HepG2 (cell line): ENCODE results near the gene TRIM8. TPM values are rescaled to one million over a fixed set of nuclear protein-coding genes. Genes with fewer than 3 reads are reported as not detected.

Source experiments
- ATAC-seq: fragments of 200-7000 bp; cut with Tn5 transposase; 3 replicates; pipeline ENCODE4 v1.9.1; 2020; ENCODE audit warnings: mild to moderate bottlenecking, moderate library complexity
- BruUV-seq: library from RNA; stranded (reverse); fragments of 400-500 nt; replicated peaks from 2 replicates; lab custom pipeline; 2021; lab: Mats Ljungman, UMichigan
- CTCF ChIA-PET: fragments of 300-600 bp; formaldehyde crosslinking; extraction: SDS; loops from one replicate; lab custom pipeline; 2021; ENCODE audit warnings: low total read pairs, inconsistent platforms, low intra/inter-chr PET ratio; lab: Yijun Ruan, JAX
- POLR2A ChIA-PET: fragments of 350-600 bp; sonication (Branson Sonifier 250); formaldehyde crosslinking; loops from one replicate; lab custom pipeline; 2020; ENCODE audit warnings: antibody characterized with exemption, inconsistent platforms; lab: Yijun Ruan, JAX
- DNase-seq: peaks from one replicate; pipeline ENCODE4 v3.0.0-alpha.2; 2015; ENCODE audit warnings: low spot score
- FAIRE-seq: peaks from 3 replicates; lab custom pipeline; 2011; peaks lifted over from hg19 to GRCh38; lab: Jason Lieb, UNC
- H2AFZ ChIP-seq: one replicate; pipeline ENCODE4 v1.6.1; 2011; ENCODE audit warnings: low read length, inconsistent platforms
- H3K27ac ChIP-seq: fragments of 300-600 bp; 3 replicates; pipeline ENCODE4 v1.8.0; 2011; ENCODE audit warnings: mixed run types, mild to moderate bottlenecking, mixed read lengths, low read length, inconsistent platforms; ENCODE audit not compliant: insufficient read depth; ENCODE audit errors: extremely low read length
- H3K27me3 ChIP-seq, 2 experiments: fragments of 200-600 bp in 1 of 2; 2 replicates in 1 of 2; 3 replicates in 1 of 2; pipeline versions ENCODE4 v1.6.0 to v1.8.0; 2011; ENCODE audit warnings: low read length in 2 of 2, mild to moderate bottlenecking in 2 of 2, moderate library complexity in 2 of 2, inconsistent platforms in 1 of 2; ENCODE audit not compliant: insufficient read depth in 2 of 2, control insufficient read depth in 1 of 2
- H3K36me3 ChIP-seq, 2 experiments: fragments of 200-600 bp in 1 of 2; replicated peaks in 1 of 2; 2 replicates in 1 of 2; 3 replicates in 1 of 2; pipeline versions ENCODE4 v1.5.1 to v1.8.0; 2011; ENCODE audit warnings: low read length in 2 of 2, inconsistent platforms in 1 of 2; ENCODE audit not compliant: insufficient read depth in 2 of 2, control insufficient read depth in 1 of 2
- H3K4me1 ChIP-seq: 2 replicates; pipeline ENCODE4 v1.5.1; 2012; ENCODE audit warnings: low read length, inconsistent platforms; ENCODE audit not compliant: insufficient read depth
- H3K4me2 ChIP-seq: 2 replicates; pipeline ENCODE4 v1.6.0; 2011; ENCODE audit warnings: low read depth, low read length, inconsistent platforms
- H3K4me3 ChIP-seq, 3 experiments: fragments of 200-600 bp in 1 of 3; sonication (generic), shearing (Covaris generic) in 1 of 3; replicated peaks in 1 of 3; 2 replicates each; pipeline ENCODE4 v1.5.1; 2011 to 2016; ENCODE audit warnings: low read length in 3 of 3, inconsistent platforms in 2 of 3, low read depth in 2 of 3, mild to moderate bottlenecking in 2 of 3, control low read depth in 1 of 3, mixed read lengths in 1 of 3; ENCODE audit not compliant: insufficient read depth in 1 of 3
- H3K79me2 ChIP-seq: one replicate; pipeline ENCODE4 v1.6.1; 2011; ENCODE audit warnings: low read length, inconsistent platforms; ENCODE audit not compliant: insufficient read depth
- H3K9ac ChIP-seq: 2 replicates; pipeline ENCODE4 v1.6.0; 2011; ENCODE audit warnings: mild to moderate bottlenecking, low read depth, low read length, inconsistent platforms; ENCODE audit not compliant: insufficient read depth
- H3K9me3 ChIP-seq: 2 replicates; pipeline ENCODE4 v1.5.1; 2012; ENCODE audit warnings: mild to moderate bottlenecking, low read length
- H4K20me1 ChIP-seq: 2 replicates; pipeline ENCODE4 v1.6.0; 2011; ENCODE audit warnings: inconsistent platforms, mild to moderate bottlenecking, low read length, moderate library complexity; ENCODE audit not compliant: insufficient read depth
- AGO2 ChIP-seq: fragments of 200-400 bp; formaldehyde crosslinking; optimal IDR thresholded peaks from 2 replicates; pipeline ENCODE3; 2017; ENCODE audit warnings: mild to moderate bottlenecking, low read depth, low read length, moderate library complexity
- HNF4G ChIP-seq, 2 experiments: sonication (generic) in 1 of 2; formaldehyde crosslinking in 1 of 2; IDR thresholded peaks; 2 replicates each; pipeline versions ENCODE4 v1.4.0 to v1.6.1; 2011 to 2020; ENCODE audit warnings: borderline replicate concordance in 2 of 2, low read depth in 2 of 2, mild to moderate bottlenecking in 2 of 2, low read length in 1 of 2, missing genetic modification reagents in 1 of 2, moderate library complexity in 1 of 2
- IRF2 ChIP-seq: IDR thresholded peaks from 2 replicates; pipeline ENCODE4 v1.6.1; 2018; ENCODE audit warnings: missing genetic modification reagents, missing compliant biosample characterization
- KDM1A ChIP-seq: IDR thresholded peaks from 2 replicates; pipeline ENCODE4 v1.6.1; 2016; ENCODE audit warnings: missing compliant biosample characterization
- KDM6A ChIP-seq: IDR thresholded peaks from 2 replicates; pipeline ENCODE4 v1.6.1; 2016; ENCODE audit warnings: low read depth
- MATR3 ChIP-seq: sonication (generic); formaldehyde crosslinking; IDR thresholded peaks from 2 replicates; pipeline ENCODE4 v1.4.0; 2020; ENCODE audit warnings: missing genetic modification reagents
- PHB2 ChIP-seq: fragments of 450-650 bp; IDR thresholded peaks from 2 replicates; pipeline ENCODE4 v1.6.1; 2018; ENCODE audit not compliant: partially characterized antibody
- RFX3 ChIP-seq: IDR thresholded peaks from 2 replicates; pipeline ENCODE4 v1.6.1; 2016; ENCODE audit warnings: missing biosample characterization, missing genetic modification reagents
- RNF2 ChIP-seq: fragments of 450-650 bp; conservative IDR thresholded peaks from 2 replicates; pipeline ENCODE4 v1.6.1; 2016; ENCODE audit warnings: low read depth
- SMAD1 ChIP-seq: sonication (generic); formaldehyde crosslinking; IDR thresholded peaks from 2 replicates; pipeline ENCODE4 v1.4.0; 2020; ENCODE audit warnings: missing genetic modification reagents, low read depth, mild to moderate bottlenecking, borderline replicate concordance
- SMARCC2 ChIP-seq: fragments of 450-650 bp; IDR thresholded peaks from 2 replicates; pipeline ENCODE4 v1.6.1; 2017; ENCODE audit warnings: antibody characterized with exemption, mild to moderate bottlenecking
- ZNF142 ChIP-seq: sonication (generic); formaldehyde crosslinking; IDR thresholded peaks from 2 replicates; pipeline ENCODE4 v1.4.0; 2020; ENCODE audit warnings: missing genetic modification reagents
- ZNF275 ChIP-seq: sonication (generic); formaldehyde crosslinking; IDR thresholded peaks from 2 replicates; pipeline ENCODE4 v1.8.0; 2022; ENCODE audit warnings: missing genetic modification reagents, mild to moderate bottlenecking, inconsistent platforms, borderline replicate concordance
- WGBS: methylation state at CpG from one replicate; pipeline ENCODE4 v1.1.6; 2017; ENCODE audit warnings: low lambda C conversion rate; 5-methylcytosine and 5-hydroxymethylcytosine counted together
- in situ Hi-C: cut with HindIII; loops from 2 replicates; pipeline ENCODE4 v1.10.0; 2017; ENCODE audit warnings: low pct_unique_long_range_greater_than_20kb; ENCODE audit not compliant: extremely low pct_ligation_motif_present
- intact Hi-C: fragments of 100-400 bp; cut with micrococcal nuclease; formaldehyde crosslinking; loops from one replicate; pipeline ENCODE4 v1.10.0; 2022; ENCODE audit not compliant: unreplicated experiment
- polyA plus RNA-seq, 8 experiments: library from polyadenylated mRNA; depleted of rRNA in 3 of 8; stranded (reverse) in 7 of 8; unstranded in 1 of 8; fragments of >200 nt; fragmentation: Illumina TruSeq in 4 of 8; extraction: Trizol in 4 of 8; gene quantifications; 2 replicates each; pipeline versions ENCODE4 v1.2.1 to v1.2.3, GENCODE V29; 2011 to 2016; ENCODE audit warnings: low read depth in 4 of 8, missing spikeins in 1 of 8, mixed read lengths in 1 of 8; ENCODE audit not compliant: insufficient read depth in 1 of 8
- total RNA-seq, 5 experiments: library from RNA; depleted of rRNA; stranded (reverse); fragments of >200 nt; fragmentation: Illumina TruSeq; extraction: Trizol; gene quantifications; 2 replicates each; pipeline ENCODE4 v1.2.3, GENCODE V29; 2016; ENCODE audit warnings: low read depth in 1 of 5
- TF ChIP-seq, protein P1 (sequence below): sonication (generic); formaldehyde crosslinking; IDR thresholded peaks from 2 replicates; pipeline ENCODE4 v1.9.0; 2022; ENCODE audit warnings: missing genetic modification reagents, mild to moderate bottlenecking, borderline replicate concordance

TRIM8 gene
- total and polyA plus RNA-seq, 2 of the 13 experiments (the other 11 are each of a cell fraction or from before 2014, with no cell fraction given), result 38.9 to 66.5 TPM

DNA sequence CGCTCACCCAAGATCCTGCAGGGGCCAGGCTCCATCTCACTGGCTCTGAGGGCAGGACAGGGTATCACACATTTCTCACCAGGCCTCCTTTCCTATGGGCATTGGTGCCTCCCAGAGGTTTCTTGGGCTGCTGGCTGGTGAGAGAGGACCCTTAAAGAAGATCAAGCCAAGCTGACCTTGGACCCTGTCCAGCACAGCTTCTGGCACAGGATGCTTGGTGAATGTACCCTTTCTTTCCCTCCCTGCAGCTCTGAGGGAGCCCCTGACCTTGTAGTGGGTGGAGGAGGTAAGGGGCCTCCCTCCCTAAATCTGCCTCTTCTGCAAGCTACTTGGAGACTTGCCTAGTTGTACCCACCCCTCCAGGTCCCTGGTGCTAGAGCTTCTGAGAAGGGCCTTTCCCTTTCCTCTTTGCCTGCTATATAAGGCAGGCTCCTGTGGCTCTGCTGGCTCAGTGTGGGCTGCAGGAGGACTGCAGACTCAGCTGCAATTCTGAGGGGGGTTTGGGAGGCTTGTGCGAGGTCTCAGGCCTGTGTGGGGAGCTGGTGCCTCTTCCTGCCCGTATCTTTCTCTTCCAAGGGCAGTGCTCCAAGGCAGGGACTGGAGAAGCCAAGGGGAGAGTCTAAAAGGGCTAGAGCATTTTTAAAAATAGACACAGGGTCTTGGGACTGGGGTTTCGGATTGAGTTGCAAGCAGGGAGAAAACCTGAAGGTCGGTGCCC lies 11.7 kb upstream of the TRIM8 start (continued):
- TF ChIP-seq AGO2 (no peak), IRF2 (no peak), SMARCC2 (no peak)

DNA sequence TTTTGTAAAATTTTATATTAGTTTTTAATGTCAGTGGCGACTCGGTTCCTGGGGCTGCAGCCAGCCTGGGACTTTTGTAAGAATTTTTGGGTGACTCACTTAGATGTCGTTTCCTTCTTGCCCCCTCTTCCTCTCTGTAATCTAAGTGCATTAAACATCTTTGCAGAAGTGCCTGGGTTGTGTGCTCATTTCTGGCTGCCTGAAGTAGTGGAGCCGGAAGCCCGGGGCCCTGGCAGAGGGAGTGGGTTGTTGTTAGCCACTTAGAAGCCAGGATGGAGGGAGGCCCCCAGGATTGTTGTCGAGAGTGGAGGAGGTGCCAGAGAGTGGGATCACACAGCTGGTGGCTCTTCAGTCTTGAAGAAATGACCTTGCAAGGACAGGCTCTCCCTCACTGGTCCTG lies 11.0 kb upstream of the TRIM8 start:
- Histone ChIP-seq H2AFZ (no peak overlapping the region), H3K27me3 (no peaks in the 10 kb centered on the region), H3K27ac (no peak overlapping the region), H3K4me1 (peaks cover 60% of the 10 kb centered on the region), H4K20me1 (no peaks in the 10 kb centered on the region), H3K9me3 (no peaks in the 10 kb centered on the region), H3K36me3 (no peaks in the 10 kb centered on the region; a peak in 1 of 5 replicates), H3K4me2 (no peak overlapping the region), H3K4me3 (no peak overlapping the region), H3K9ac (no peak overlapping the region), H3K79me2 (no peaks in the 10 kb centered on the region)
- WGBS, result 81% methylated on average over 6 of the region's 6 CpGs
- DNase-seq (no peak), ATAC-seq (no peak), FAIRE-seq (no peak)
- BruUV-seq, result no TSS peak
- in situ Hi-C loops, result no loop called here
- POLR2A ChIA-PET, result interaction anchor here (1.1 to 7.0 kb wide), 3 partner anchors 8 to 33 kb away, joined by 4 to 121 read pairs (median 6); no protein-coding TSS in a partner anchor
- CTCF ChIA-PET, result no interaction called here
- intact Hi-C loops, result no loop called here
- TF ChIP-seq RNF2 (no peak), RFX3 (CRISPR knock-in tag) (no peak), KDM1A (CRISPR knock-in tag) (no peak), ZNF142 (CRISPR knock-in tag) (no peak), SMAD1 (no peak), MATR3 (CRISPR knock-in tag) (no peak), PHB2 (no peak), HNF4G (IDR thresholded peaks at IDR 0.05; ENCODE audit: borderline replicate concordance, low read depth, low read length) (no peak), HNF4G (CRISPR knock-in tag; IDR thresholded peaks at IDR 0.05; ENCODE audit: borderline replicate concordance, low read depth) (no peak), KDM6A (CRISPR knock-in tag) (no peak), ZNF275 (CRISPR knock-in tag) (no peak)
- TF ChIP-seq, protein P1, sequence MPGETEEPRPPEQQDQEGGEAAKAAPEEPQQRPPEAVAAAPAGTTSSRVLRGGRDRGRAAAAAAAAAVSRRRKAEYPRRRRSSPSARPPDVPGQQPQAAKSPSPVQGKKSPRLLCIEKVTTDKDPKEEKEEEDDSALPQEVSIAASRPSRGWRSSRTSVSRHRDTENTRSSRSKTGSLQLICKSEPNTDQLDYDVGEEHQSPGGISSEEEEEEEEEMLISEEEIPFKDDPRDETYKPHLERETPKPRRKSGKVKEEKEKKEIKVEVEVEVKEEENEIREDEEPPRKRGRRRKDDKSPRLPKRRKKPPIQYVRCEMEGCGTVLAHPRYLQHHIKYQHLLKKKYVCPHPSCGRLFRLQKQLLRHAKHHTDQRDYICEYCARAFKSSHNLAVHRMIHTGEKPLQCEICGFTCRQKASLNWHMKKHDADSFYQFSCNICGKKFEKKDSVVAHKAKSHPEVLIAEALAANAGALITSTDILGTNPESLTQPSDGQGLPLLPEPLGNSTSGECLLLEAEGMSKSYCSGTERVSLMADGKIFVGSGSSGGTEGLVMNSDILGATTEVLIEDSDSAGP (CRISPR knock-in tag), result no peak
